CD4-positive, alpha-beta T cell treated with Interleukin-1 beta for 1 hour (primary cell): Measurements from ENCODE around the gene PHC1.
A peak's percentile ranks its signal among the peaks of the same experiment; 100 is the strongest.
"Not testable (repeated sequence)": the region's sequence is repeated elsewhere in the genome, so short reads cannot be mapped to it uniquely, and the experiment has no call there.

Experiments
- DNase-seq, 2 donors: peaks; one replicate each; pipeline ENCODE4 v3.0.0-alpha.2; 2020 to 2022

Gene PHC1

DNA sequence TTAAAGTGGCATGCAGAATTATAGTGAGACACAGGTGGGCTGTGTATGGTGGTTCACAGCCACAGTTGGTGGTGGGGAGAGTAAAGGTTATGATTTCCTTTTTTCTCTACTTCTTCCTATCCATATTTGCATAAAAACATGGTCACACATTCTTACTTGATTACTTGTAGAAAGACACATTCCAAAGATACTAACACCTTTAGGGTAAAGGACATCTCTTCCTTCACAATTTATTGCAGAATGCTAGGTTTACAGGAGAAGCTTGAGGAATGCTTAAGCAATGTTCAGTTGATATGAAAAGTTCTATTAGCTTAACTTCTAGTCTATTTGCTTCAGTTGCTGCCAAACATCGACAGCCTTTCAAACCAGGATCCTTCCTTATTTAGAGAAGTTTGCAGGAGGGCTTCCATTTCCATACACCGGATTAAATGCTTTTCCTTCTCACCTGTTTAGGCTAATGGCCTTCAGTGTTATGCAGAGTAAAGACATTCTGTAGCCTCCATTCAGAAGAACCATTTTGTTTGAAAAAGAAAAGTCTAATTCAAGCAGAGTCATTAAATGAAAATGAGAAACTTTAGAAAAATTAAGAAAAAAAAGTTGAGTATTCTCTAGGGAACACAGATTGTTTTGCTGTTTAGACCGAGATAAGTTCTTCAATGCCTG lies 2.6 kb upstream of the PHC1 start:
- DNase-seq, result no peak

DNA sequence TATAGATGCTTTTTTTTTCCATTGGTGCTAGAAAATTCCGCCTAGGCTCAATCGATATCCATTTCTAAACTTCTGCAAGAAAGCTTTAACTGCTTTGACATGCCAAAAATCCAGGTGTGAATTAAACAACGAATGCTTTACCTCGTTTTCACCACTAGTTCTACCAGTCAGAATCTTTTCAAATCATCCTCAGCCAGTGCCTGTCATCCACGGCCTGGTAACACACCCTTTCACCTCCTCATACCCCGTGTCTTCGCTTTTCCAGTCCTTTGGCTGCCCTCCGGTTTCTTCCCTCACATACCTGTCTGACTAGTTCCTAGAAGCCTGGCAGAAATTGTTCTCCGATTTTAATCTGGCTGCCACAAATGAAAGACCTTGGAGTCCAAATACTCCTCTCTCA lies 1.4 kb upstream of the PHC1 start:
- DNase-seq, result peak in 1 of 2 donors; percentile 43

DNA sequence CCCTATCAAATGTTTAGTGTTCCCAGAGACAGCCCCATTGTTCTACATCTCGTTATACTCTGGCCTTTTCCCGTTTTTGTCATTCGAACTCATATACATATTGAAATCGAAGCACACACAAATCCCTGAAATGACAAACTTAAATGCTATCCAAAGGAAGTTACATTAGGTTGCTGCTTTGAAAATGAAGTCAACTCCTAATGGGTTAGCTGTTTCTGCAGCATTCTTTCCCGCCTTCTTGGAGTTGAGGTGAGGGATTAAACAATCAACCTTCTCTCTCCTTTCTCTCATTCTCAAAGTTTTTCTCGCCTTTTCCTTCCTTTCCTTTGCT lies 642 bp upstream of the PHC1 start:
- peak in 1 of 2 donors; percentile 4 for DNase-seq

DNA sequence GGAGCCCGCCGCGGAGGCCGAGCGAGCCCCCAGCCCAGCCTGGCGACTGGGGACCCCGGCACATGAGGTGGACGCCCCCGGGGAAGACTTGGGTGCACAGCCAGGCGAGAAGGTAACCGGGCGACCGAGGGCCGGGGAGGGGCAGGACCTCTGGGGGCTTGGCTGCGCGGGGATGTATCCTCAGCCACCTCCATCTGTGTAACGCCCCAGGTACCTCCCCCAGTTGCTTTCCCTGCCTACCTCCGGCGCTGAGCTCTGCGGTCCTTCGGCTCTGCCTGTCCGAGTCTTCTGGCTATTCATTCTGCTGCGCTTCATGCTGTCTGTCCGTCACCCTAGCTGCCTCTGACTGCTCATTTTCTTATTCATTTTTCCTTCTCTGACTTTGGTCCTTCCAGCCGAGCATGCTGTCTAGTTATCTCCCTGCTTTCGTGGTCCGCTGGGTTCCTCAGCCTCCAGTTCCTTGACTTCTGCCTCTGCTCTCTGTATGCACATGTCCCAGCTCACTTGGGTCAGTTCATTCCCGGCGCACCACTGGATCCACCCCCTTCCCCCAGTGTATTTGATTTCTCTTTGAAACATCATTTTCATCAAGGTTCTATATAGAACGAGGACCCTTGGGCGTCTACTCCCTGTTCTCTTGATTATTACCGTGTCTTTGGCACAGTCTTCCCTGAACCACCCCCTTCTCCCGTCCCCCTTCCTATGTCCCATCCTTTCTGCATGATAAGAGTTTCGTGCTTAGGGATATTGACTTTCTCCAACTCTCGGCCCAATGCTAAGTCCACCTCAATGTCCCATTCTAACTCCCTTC lies 612 bp downstream of the PHC1 start:
- DNase-seq, result peak; percentile 53 to 62

DNA sequence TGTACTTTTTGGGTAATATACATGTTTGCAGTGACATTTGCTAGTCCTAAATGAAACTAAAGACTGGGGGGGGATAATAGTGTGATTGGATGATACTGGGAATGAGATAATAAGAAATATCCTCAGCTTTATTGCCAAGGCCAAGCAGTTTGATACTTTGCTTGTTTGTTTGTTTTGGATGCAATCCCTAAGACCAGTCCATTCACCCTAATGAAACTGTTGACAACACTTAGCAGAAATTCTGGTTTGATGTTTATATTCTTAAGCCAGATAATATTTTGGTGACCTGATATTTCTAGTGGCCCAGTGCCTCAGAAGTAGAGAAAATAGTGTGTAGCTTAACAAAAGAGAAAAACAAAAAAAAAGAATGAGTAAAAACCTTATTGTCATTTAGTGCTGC lies 1.8 kb downstream of the PHC1 start:
- DNase-seq, result no peak

DNA sequence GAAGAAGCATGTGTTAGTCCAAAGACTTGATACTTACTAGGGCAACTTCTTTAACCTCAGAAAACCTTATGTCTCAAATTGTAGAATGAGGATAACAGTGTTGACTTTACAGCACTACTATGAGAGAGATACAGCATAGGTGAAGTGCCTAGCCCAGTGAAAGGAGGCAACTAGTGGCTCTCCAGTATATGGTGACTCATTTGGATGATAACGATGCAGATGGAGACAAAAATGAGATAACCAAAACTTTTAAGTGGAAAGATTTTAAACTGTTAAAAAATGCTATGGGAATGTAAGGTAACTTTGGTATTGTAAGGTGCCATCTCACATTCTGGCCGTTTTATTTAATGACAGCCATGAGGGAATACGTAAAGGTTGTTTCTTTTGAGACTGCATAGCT lies 2.7 kb downstream of the PHC1 start:
- no peak for DNase-seq

DNA sequence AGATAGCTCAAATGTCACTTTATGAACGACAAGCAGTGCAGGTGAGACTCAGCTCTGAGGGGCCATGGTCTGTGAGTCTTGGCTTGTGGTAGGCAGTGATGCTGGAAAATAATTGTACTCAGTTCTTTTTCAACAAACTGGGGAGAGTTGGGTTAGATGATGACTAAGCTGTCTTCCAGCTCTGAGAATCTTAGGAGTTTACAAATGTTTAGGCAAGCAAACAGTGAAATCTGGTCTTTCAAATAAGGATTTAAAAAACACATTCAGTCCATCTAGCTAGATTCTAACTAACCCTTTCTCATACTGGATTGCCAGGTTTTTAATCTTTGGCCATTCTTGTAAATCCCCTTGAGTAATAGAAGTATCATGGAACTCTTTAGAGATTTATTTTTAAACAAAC lies 3.4 kb downstream of the PHC1 start:
- no peak for DNase-seq

DNA sequence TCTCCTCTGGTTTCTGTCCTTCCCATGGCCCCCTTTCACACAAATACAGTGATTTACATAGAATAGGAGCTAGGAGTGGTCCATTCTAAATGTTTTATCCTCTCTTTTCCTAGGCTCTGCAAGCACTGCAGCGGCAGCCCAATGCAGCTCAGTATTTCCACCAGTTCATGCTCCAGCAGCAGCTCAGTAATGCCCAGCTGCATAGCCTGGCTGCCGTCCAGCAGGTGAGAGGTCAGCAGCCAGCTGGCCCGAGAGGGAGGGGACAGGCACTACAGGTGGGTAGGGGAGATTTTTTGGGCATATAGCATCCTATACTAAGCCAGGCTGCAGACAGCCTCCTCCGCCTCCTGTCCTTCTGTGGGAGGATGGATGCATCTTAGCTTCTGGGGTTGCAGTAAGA lies 5.3 kb downstream of the PHC1 start:
- not testable (repeated sequence) for DNase-seq

DNA sequence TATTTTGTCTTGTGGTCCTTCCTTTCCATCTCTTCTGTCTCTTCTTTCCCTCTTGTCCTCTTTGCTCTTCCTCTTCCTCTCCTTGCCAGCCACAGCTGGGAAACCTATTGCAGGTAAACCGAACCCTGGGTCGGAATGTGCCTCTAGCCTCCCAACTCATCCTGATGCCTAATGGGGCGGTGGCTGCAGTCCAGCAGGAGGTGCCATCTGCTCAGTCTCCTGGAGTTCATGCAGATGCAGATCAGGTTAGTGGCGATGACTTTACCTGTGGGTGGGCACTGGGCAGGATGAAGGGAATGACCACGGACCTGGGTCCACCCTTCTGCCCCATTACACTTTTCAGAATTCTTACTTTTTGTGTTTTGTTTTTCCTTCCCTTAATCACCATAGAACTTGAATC lies 8.2 kb downstream of the PHC1 start:
- DNase-seq, result no peak

DNA sequence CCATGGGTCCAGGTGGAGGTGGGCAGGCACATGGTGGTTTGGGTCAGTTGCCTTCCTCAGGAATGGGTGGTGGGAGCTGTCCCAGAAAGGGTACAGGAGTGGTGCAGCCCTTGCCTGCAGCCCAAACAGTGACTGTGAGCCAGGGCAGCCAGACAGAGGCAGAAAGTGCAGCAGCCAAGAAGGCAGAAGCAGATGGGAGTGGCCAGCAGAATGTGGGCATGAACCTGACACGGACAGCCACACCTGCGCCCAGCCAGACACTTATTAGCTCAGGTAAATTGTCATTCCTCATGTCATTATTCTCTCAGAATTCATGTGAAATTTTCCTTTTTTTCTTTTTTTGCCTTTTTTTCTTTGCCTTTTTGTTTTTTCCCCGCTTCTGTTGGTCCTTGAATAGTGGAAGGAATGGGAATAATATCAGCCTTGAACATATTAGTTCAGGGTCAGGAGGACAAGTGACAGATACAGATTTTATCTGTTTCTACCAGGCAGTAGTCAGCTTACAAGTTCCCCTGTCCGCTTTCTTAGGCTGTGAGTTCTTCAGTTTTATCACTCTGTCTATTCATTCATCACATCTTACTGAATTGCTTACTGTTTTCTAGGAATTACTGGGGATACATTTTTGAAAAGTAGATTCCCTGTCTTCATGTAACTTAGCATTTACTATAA lies 16.5 kb downstream of the PHC1 start:
- DNase-seq, result not testable (repeated sequence)

DNA sequence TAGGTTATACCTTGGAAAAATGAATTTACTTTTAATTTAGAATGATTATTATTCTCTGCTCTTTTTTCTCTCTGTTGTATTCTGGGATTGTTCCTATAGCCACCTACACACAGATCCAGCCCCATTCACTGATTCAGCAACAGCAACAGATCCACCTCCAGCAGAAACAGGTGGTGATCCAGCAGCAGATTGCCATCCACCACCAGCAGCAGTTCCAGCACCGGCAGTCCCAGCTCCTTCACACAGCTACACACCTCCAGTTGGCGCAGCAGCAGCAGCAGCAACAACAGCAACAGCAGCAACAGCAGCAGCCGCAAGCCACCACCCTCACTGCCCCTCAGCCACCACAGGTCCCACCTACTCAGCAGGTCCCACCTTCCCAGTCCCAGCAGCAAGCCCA lies 18.2 kb downstream of the PHC1 start:
- not testable (repeated sequence) for DNase-seq

DNA sequence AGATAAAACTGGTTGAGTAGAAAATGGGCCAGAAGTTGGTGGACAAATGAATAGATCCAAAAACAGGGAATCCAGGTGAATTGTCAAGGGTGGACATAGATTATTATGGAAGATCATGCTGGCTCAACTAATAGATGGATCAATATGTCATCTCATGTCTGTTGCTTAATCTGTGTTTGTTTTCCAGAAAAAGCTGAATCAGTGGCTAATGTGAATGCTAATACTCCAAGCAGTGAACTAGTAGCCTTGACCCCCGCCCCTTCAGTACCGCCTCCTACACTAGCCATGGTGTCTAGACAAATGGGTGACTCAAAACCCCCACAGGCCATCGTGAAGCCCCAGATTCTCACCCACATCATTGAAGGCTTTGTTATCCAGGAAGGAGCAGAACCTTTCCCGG lies 19.8 kb downstream of the PHC1 start:
- not testable (repeated sequence) for DNase-seq

DNA sequence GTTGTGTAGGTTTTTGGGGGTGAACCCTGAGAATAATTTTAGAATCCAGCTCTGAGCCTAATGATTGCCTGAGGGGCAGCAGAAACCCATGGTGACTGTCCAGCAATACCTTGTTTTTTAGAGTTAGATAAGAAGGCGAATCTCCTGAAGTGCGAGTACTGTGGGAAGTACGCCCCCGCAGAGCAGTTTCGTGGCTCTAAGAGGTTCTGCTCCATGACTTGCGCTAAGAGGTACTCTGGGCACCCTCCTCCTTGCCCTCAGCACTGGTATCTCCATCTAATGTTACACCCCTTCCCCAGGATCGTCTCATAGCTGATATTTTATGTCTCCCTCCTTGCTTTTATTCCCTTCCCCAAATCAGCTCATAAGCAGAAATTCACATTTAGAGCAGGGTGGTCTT lies 22.4 kb downstream of the PHC1 start:
- no peak for DNase-seq

DNA sequence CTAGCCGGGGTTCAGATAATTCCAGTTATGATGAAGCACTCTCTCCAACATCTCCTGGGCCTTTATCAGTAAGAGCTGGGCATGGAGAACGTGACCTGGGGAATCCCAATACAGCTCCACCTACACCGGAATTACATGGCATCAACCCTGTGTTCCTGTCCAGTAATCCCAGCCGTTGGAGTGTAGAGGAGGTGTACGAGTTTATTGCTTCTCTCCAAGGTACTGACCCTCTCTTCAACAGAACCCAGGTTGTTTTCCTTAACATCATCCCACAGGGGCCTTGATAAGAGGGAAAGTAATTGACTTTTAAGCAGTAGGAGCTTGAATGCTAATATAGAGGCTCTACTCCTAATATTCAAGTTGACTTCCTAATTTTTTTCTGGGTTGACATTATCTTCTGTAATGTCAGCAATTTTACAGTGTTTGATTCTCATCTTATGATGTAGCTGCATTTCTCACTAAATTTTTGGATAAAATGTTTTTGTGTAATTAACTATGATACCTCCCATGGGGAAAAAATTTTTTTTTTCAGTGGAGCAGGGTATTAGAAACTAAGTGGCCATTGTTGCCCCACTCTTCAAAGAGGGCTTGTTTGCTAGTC lies 23.6 kb downstream of the PHC1 start:
- not testable (repeated sequence) for DNase-seq

DNA sequence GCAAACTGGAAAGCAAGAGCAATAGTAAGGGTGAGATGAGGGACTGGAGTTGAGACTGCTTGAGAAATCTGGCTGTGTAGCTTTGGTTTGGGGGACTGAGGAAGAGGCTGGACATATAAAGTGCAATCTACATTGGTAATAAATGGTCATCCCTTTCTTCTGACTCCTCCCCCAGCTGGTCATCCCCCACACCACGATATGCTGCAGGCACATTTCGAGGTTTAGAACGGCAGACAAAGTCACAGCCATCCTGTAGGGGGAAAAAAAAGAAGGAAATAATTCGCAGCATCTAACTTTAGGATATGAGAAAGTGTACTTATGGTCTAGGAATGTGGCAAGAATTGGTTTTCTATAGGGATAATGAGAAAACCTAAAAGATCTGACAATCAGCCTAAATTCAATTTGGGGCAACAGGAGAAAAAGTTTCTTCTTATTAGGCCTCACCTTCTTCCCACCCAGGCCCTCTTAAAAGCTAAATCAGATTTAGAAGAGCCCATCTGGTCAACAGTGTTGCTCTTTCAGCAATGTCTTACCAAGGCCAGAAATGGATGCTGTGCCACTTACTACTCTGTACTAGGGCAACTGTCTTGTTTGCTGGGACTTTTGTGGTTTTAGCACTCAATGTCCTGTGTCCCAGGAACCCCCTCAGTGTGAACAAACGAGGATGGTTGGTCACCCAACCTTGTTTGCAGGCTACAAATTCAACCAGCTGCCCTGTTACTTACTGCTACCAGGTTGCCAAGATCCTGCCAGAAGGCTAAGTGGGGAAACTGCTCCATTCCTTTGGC lies 27.6 kb downstream of the PHC1 start:
- DNase-seq, result no peak

DNA sequence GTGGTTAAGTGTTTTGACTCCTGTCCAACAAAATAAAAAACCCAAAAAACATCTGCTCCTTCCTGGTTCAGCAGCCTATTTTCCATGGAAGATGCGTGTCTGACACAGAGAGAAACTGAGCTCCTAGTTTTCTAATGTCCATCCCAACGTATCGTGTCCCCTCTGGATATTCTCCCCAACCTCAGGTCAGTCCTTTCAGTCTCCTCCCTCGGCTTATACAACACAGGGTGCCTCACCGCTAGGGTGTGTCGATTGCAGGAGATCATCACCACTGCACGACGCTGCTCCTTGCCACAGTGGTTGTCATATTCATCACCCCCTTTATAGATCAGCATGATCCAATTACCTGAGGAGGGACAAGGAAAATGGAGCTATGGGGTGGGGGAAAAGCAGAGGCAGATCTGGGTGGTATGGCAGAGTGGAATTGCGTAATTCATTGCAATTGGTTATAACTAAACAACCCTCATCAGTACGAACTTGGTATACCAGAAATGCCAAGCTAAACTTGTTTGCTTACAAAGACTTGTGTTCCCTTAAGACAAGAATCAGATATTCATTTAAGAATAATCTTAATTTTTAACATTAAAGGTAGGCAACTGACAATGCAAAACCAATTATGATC lies 29.4 kb downstream of the PHC1 start:
- no peak for DNase-seq

DNA sequence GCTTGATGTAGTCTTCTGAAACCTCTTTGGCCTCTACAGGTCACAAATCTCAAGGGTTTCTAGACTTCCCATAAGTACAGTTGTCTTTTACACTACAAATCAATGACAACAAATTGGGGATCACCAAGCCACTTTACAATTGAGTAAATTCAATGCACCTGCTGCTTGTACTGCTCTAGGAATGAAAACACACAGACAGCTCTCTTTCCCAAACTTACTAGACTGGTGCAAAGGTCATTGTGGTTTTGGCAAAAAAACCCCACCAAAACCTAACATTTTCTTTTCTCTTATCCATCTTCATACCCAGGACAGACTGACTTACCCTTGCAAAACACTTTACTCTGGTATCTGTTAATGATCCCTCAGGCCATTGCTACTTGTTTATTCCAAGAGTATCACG lies 32.4 kb downstream of the PHC1 start:
- no peak for DNase-seq

DNA sequence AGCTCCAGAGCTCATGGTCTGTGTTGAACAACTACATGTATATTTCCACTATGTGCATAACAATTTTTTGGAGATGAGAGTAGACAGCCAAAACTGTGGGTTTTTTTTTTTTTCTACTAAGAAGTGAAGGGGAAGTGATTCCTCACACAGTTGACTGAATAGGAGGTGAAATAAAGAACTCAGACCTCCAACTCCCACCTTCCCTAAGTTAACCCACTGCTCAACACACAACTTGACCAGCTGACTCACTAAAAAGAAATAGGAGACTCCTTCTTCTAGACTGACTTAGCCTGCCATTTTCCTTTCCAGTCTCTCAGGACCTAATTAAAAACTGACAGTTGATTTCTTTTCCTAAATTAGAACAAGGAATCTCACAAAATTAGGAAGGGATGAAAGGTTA lies 33.4 kb downstream of the PHC1 start:
- no peak for DNase-seq

DNA sequence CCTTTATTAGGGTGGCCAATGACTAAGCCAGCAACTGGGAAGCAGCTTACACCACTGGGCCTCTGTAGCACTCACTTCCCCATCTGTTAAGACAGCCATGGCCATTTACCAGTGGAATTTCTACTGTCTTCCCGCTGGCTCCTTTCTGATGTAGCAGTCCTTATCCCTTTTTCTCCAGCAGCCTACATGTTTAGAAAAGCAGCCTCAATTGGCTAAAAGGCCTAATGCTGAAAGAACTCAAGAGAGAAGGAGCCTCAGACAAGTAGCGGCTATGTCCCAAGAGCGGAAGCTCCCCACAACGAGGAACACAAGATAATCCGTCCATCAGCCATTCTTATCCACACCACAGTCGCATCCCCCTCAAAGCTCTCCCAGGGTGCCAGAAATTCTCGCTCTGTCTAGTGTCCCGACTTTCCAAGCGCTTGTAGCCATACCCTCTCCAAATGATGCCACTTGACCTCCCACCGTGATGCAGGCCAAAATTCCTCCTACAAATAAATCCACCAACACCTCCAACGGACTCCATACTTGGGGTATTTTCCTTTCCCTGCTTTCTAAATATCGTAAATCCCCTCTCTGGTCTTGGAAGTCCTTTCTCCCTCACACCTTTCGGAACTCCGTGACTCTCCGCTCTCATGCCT lies 34.5 kb downstream of the PHC1 start:
- no peak for DNase-seq

DNA sequence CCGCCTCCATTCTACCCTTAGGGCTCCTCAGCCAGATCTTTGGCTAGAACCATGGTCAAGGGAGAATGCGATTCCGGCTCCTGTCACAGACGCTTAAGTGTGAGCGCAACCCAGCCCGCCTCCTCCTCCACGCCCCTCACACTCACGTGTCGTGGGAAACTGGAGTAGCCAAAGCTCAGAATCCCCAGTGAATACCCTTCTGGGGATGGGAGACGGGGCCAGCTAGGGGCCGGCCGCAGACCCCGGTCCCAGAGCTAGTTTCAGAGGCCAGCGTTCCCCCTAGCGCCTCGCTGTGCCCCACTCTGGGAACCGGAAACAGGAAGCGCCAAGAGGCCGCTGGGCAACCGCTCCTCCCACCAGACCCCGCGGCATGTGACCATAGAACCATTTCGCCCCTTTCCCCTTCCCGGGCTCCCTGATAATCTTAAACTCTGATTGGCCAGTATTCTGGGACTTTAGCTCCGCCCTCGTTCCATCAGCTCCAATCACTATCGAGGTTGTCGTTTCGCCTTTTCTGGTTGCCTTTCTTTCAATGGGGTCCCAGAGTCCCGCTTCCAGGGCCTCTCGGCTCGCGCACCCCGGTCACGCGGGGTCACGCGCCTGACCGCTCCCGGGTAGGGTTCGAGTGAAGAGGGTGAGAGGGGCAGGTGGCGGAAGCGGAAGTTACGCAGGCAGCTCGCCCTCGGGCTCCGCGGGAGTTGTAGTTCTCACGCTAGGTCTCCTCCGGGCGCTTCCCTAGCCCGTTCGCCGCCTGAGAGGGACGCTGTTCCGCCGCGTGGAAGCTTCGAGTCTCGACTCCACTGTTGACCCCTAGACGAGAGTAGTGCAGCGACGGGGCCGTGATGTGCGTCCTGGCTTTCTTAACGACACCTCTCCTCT lies 35.3 kb downstream of the PHC1 start, which contains the start of gene M6PR:
Gene M6PR (minus strand): TSS at position 304 of the 879 bp plus-strand sequence. CDS start 3,241 bp downstream, outside the sequence.
- peak; percentile 89 to 90 for DNase-seq

DNA sequence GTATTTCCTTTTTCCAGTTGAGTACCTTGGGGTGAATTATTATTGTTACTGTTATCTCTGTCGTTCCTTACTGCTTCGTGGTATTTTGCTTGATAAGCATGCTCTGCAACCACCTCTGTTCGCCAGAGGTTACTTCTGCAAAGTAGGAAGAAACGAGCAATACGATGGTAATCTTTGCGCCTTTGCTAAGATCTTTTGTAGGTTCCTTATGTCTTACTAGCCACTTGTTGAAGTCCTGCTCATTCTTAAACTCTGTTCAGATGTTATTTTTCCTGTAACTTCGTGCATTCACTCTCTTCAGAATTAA lies 35.9 kb downstream of the PHC1 start:
- DNase-seq, result no peak
